B cell (primary cell): Measurements from ENCODE around the gene C2orf92.

Experiments
- EZH2 ChIP-seq: IDR thresholded peaks from 2 replicates; pipeline ENCODE4 v1.6.1; 2012; ENCODE audit warnings: borderline replicate concordance, low read depth, mild to moderate bottlenecking, moderate library complexity, low read length; ENCODE audit not compliant: insufficient read depth, poor library complexity, severe bottlenecking
- TF ChIP-seq, protein P1 (sequence below): fragments of 200-600 bp; IDR thresholded peaks from one replicate; pipeline ENCODE4 v1.8.0; 2022; ENCODE audit warnings: antibody characterized with exemption, mild to moderate bottlenecking

DNA sequence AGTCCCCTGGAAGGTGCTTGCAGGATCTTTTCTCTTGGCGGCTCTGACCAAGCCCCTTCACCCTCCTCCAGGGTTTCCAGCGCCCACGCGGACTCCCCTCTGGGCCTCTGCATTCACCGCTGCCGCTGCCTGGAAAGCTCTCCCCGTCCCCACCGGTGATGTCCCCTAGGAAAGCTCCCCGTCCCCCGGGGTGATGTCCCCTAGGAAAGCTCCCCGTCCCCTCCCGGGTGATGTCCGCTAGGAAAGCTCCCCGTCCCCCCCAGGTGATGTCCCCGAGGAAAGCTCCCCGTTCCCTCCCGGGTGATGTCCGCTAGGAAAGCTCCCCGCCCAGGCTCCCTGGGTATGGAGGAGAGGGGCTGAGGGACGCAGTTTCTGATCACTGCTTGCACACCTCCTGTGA lies 71.7 kb downstream of the C2orf92 start:
- TF ChIP-seq, protein P1, sequence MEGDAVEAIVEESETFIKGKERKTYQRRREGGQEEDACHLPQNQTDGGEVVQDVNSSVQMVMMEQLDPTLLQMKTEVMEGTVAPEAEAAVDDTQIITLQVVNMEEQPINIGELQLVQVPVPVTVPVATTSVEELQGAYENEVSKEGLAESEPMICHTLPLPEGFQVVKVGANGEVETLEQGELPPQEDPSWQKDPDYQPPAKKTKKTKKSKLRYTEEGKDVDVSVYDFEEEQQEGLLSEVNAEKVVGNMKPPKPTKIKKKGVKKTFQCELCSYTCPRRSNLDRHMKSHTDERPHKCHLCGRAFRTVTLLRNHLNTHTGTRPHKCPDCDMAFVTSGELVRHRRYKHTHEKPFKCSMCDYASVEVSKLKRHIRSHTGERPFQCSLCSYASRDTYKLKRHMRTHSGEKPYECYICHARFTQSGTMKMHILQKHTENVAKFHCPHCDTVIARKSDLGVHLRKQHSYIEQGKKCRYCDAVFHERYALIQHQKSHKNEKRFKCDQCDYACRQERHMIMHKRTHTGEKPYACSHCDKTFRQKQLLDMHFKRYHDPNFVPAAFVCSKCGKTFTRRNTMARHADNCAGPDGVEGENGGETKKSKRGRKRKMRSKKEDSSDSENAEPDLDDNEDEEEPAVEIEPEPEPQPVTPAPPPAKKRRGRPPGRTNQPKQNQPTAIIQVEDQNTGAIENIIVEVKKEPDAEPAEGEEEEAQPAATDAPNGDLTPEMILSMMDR = no peak
- no peak for TF ChIP-seq EZH2
